Measurements from ENCODE around the gene RPRML. TPM values are rescaled to one million over a fixed set of nuclear protein-coding genes. Genes with fewer than 3 reads are reported as not detected.

RPRML gene
- total RNA-seq, 1 experiment from 2014 or later: 1.3 TPM

DNA sequence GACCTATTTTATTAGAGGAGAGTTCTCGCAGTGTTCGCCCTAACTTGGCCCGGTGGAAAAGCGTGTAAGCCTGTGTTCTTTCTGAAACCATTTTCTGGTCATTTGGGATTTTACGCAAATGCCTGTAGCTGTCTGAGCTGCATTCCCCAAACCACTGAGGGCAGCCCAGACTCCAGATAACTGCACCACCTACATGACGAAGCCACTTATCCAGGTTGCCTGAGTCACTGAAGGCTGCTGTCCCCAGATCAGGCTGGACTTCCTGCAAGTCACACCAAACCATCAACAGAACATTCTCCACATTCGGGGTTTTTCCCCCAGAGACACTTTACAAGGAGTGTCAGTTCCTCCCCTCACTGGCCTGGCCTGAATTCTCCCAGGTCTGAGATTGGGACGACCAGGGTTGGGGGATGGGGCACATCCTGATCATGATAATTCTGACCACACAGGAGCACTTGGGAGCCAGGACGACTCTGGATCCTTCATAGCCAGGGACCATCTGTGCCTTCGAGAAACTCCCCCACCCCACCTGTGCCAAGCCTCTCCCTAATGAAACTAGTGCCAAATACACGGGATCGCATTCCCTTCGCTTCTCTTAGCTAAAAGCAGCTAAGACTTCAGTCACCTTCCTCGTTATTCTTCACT, 2.3 kb downstream of the RPRML start:
- Histone ChIP-seq H3K56ac (ENCODE audit: insufficient read length, low read depth, low read length) (no peak overlapping the region), H3K27me3 (ENCODE audit: insufficient read depth, low read length) (peaks cover 5% of the 10 kb centered on the region; the same call in 1 of the 2 replicates), H2AFZ (ENCODE audit: low read length) (no peak overlapping the region), H2AK5ac (ENCODE audit: insufficient read length, low read length) (no peak overlapping the region), H3K79me1 (ENCODE audit: insufficient read depth, low read depth, low read length, poor library complexity, severe bottlenecking) (no peaks in the 10 kb centered on the region), H2BK5ac (ENCODE audit: insufficient read length, low read length) (no peak overlapping the region), H3K4me2 (ENCODE audit: insufficient read depth, insufficient read length, low read length) (peak overlapping the region; percentile 72), H4K91ac (ENCODE audit: insufficient read length, low read depth, low read length) (no peak overlapping the region), H2BK120ac (ENCODE audit: low read depth, low read length, poor library complexity, severe bottlenecking) (no peak overlapping the region), H2BK12ac (ENCODE audit: insufficient read length, low read depth, low read length) (no peak overlapping the region), H3K23me2 (ENCODE audit: insufficient read length, low read depth, low read length, poor library complexity, severe bottlenecking) (peaks cover 16% of the 10 kb centered on the region), H3K27ac (ENCODE audit: insufficient read length, low read depth, low read length) (no peak overlapping the region), H2BK20ac (ENCODE audit: low read depth, low read length, poor library complexity, severe bottlenecking) (no peak overlapping the region), H3K14ac (ENCODE audit: insufficient read depth, low read length) (no peak overlapping the region), H3K79me2 (ENCODE audit: insufficient read depth, low read length) (no peaks in the 10 kb centered on the region), H3K4ac (ENCODE audit: low read depth, low read length) (no peak overlapping the region), H3T11ph (ENCODE audit: low read length) (no peak overlapping the region), H2BK15ac (ENCODE audit: low read depth, low read length) (no peak overlapping the region), H3K4me1 (ENCODE audit: insufficient read depth, low read length) (no peaks in the 10 kb centered on the region; the same call in 1 of the 2 replicates), H3K23ac (ENCODE audit: insufficient read length, low read depth, low read length) (no peak overlapping the region), H4K20me1 (ENCODE audit: control insufficient read depth, insufficient read depth, insufficient read length) (no peaks in the 10 kb centered on the region), H3K9ac (ENCODE audit: extremely low read depth, insufficient read length, low read length) (no peak overlapping the region), H4K5ac (ENCODE audit: insufficient read length, low read depth, low read length) (no peak overlapping the region), H3K9me3 (ENCODE audit: control insufficient read depth, low read depth, low read length) (no peaks in the 10 kb centered on the region), H3K18ac (ENCODE audit: insufficient read length, low read depth, low read length) (no peak overlapping the region), H4K8ac (replicated peaks; ENCODE audit: insufficient read length, low read depth, low read length) (no peak overlapping the region)
- TF ChIP-seq, protein P1, sequence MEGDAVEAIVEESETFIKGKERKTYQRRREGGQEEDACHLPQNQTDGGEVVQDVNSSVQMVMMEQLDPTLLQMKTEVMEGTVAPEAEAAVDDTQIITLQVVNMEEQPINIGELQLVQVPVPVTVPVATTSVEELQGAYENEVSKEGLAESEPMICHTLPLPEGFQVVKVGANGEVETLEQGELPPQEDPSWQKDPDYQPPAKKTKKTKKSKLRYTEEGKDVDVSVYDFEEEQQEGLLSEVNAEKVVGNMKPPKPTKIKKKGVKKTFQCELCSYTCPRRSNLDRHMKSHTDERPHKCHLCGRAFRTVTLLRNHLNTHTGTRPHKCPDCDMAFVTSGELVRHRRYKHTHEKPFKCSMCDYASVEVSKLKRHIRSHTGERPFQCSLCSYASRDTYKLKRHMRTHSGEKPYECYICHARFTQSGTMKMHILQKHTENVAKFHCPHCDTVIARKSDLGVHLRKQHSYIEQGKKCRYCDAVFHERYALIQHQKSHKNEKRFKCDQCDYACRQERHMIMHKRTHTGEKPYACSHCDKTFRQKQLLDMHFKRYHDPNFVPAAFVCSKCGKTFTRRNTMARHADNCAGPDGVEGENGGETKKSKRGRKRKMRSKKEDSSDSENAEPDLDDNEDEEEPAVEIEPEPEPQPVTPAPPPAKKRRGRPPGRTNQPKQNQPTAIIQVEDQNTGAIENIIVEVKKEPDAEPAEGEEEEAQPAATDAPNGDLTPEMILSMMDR (conservative IDR thresholded peaks at IDR 0.05): peak; percentile 20; the same call in 2 of the 3 replicates
- H3K27me3 Mint-ChIP-seq (ENCODE audit: low read depth): peaks cover 64% of the 10 kb centered on the region
- peak; percentile 72 for DNase-seq
- peak overlapping the region in 1 of 3 experiments; percentile 9; a peak in 1 of 7 replicates for H3K27ac Mint-ChIP-seq
- H3K4me1 Mint-ChIP-seq: peaks cover 29 to 38% of the 10 kb centered on the region in 2 experiments
- H3K4me3 Mint-ChIP-seq: peak overlapping the region in 1 of 2 experiments; percentile 58; a peak in 3 of 5 replicates
- H3K9me3 Mint-ChIP-seq: peaks cover 3% of the 10 kb centered on the region in 2 experiments; a peak in 2 of 5 replicates
- no CpG with 5 or more reads among the region's 14 CpGs for WGBS (ENCODE audit: extremely low coverage, insufficient read length, low lambda C conversion rate)
- peaks cover 0 to 4% (median 3%) of the 10 kb centered on the region in 3 experiments; a peak in 2 of 7 replicates for H3K36me3 Mint-ChIP-seq (ENCODE audit: insufficient read depth in 1 of 3, low read depth in 3 of 3)

Data from H9 (cell line).